Activated CD4-positive, CD25-positive, alpha-beta regulatory T cell (primary cell): ENCODE data around the gene ELL.
A peak's percentile ranks its signal among the peaks of the same experiment; 100 is the strongest.

ENCODE experiments used
- DNase-seq, 4 experiments: peaks; one replicate each; lab custom pipeline; 2025; lab: John Stamatoyannopoulos, UW

ELL gene

GRCh38 chr19:18488838-18489626 lies 32.8 kb downstream of the ELL start:
- DNase-seq = no peak

GRCh38 chr19:18488403-18488723 lies 33.5 kb downstream of the ELL start:
- no peak for DNase-seq

DNA sequence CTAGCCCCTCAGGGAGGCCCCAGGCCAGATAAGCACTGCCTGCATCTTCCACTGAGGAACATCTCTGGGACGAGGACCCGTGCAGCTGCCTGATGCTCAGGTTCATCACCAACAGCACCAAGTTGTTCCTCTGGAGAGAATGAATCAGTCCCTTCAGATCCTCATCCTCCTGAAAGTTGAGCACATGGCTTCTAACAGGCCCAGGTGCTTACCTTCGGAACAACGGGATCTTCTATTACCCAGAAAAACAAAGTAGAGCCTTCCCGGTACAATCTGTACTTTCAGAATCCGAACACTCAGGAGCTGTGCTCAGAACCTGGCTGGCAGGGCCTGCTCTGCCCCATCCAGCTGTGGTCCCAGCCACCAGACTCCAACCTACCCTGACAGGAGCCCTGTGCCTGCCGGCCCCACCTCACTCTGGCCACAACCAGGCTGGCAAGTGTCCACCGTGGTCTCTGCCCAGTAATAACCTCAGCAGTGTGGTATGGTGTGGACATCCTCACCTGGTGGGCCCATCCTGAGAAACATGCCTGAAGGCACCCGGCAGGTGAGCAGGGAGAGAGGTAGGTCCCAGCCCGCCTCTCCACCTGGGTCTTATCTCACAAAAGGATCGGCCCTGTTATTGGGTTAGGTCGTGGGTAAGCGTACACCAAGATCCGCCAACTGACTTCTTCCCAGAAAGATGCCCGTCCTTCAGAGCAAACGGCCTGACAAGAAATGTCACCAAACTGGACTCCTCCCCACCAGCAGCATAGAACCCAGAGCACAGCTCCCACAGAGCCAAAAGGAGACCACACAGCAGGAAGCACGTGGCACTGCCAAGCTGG lies 34.1 kb downstream of the ELL start:
- no peak for DNase-seq

- DNase-seq = no peak
Observed at GRCh38 chr19:18486746-18487145, 35.1 kb downstream of the ELL start.

GRCh38 chr19:18484992-18485391 lies 36.9 kb downstream of the ELL start:
- no peak for DNase-seq

- DNase-seq = no peak
Observed at GRCh38 chr19:18483119-18483890, 38.6 kb downstream of the ELL start.

- DNase-seq = no peak
Observed at GRCh38 chr19:18481505-18482222, 40.2 kb downstream of the ELL start.

DNA sequence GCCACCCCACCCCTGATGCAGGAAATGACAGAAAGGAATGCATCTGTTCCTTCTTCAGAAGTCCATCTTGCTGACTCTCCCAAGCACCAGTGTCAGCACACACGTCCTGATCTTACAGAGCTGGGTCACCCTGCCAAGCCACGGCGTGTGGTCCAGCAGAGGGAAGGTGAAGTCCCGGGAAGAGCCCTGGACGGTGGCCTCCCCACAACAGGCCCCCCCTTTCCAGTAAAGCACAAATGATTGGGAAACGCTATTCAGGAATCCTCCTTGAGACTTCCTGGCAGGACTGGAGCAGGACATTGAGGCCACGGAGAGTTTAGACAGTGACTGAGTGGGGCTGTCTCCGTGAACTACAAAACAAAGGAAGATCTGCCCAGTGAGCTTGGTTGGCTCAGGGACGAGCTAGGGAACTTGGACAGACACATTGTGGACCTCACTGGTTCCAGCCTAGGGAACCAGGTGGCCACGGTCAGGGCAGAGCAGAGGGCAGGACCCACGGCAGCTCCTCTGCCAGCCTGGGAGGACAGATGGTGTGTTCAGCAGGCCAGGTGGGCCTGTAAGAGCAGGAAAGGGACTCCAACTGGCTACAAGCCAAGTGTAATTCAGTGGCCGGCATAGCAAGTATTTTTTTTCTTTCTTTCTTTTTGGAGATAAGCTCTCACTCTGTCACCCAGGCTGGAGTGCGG lies 41.7 kb downstream of the ELL start:
- DNase-seq = no peak

- peak in 2 of 4 experiments; percentile 10 to 22 for DNase-seq
Observed at GRCh38 chr19:18478545-18479311, 43.1 kb downstream of the ELL start.

- no peak for DNase-seq
Observed at GRCh38 chr19:18477974-18478373, 43.9 kb downstream of the ELL start.

DNA sequence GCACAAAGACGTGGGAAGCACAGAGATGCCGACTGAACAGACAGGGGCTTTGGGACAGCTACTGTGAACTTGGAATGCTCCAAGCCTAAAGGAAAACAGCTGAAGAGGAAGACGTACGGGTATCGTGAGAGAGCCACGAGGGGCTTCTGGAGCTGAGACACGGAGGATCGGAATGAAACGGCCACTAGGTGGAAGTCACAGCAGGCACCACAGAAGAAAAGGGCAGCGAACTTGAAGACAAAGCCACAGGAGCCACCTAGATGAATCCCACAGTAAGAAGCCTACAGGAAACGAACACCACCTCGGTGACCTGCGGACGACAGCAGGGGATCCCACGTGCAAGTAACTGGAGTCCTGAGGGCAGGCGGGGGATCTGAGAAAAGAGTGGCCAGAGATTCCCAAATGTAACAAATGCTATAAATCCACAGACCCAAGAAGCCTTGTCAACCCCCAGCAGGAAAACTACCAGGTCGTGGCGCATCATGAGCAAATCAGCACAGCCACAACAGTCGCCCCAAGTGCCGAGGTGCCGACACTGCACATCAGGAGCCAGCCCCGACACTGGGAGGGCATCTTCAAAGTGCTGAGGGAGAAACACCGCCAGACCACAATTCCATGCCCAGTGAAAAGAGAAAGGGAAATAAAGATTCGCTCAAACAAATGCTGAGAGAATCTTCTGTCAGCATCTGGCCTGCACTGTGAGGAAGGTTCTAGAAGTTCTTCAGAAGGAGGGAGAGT lies 44.7 kb downstream of the ELL start:
- no peak for DNase-seq

- no peak for DNase-seq
Observed at GRCh38 chr19:18476507-18477041, 45.3 kb downstream of the ELL start.

DNA sequence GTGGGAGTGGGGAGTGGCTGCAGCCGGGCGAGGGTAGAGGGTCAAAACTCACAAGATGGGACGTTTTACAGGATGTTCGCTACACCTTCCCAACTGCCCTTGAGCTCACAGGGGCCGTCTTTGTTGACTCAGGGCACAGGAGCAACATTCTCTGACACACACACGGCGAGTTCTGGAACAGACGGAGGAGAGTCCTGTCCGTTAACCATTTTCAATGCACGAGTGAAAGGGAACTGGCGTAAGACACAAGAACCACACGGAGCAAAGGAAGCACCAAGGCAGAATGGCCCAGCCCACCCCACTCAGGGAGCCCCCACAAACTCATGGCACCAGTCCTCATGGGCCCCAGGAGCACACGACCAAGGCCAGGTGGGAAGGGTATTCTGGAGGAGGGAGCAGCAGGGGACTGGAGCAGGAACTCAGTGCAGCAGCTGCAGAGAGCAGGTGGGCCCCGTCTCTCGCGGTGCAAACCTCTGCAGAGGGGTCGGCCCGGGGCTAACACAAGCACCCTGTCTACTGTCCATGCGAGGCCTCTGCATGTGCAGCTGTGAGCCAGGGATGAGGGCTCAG lies 46.0 kb downstream of the ELL start:
- DNase-seq = no peak

DNA sequence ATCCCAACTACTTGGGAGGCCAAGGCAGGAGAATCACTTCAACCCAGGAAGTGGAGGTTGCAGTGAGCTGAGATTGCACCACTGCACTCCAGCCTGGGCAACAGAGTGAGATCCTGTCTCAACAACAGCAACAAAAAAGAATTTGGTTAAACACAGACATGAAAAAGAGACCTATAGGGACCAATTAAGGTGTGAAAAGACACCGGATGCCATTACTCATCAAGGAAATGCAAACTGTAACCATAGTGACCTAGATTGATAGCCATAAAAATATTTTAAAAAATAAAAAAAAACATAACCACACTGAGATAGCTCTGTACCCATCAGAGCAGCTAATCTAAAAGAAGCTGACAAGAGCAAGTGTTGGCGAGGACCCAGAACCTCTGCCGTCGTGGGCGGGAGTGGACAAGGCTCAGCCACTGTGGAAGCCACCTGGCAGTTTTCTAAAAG lies 46.8 kb downstream of the ELL start:
- no peak for DNase-seq

GRCh38 chr19:18474366-18474887 lies 47.4 kb downstream of the ELL start:
- no peak for DNase-seq

GRCh38 chr19:18473706-18474087 lies 48.2 kb downstream of the ELL start:
- no peak for DNase-seq

- no peak for DNase-seq
Observed at GRCh38 chr19:18473003-18473705, 48.7 kb downstream of the ELL start.

GRCh38 chr19:18470787-18471186 lies 51.1 kb downstream of the ELL start:
- DNase-seq = no peak
